Neural cell (in vitro differentiated cells): ENCODE data around the gene WWTR1.

Experiments
- CTCF ChIP-seq: fragments of 450-650 bp; IDR thresholded peaks from 2 replicates; pipeline ENCODE4 v1.5.1; 2014; ENCODE audit warnings: antibody characterized with exemption, mild to moderate bottlenecking, moderate library complexity; ENCODE audit not compliant: poor library complexity, severe bottlenecking
- EP300 ChIP-seq: fragments of 450-650 bp; conservative IDR thresholded peaks from 2 replicates; pipeline ENCODE4 v1.6.1; 2014; ENCODE audit warnings: antibody characterized with exemption, mild to moderate bottlenecking, moderate library complexity; ENCODE audit not compliant: poor library complexity, severe bottlenecking

DNA sequence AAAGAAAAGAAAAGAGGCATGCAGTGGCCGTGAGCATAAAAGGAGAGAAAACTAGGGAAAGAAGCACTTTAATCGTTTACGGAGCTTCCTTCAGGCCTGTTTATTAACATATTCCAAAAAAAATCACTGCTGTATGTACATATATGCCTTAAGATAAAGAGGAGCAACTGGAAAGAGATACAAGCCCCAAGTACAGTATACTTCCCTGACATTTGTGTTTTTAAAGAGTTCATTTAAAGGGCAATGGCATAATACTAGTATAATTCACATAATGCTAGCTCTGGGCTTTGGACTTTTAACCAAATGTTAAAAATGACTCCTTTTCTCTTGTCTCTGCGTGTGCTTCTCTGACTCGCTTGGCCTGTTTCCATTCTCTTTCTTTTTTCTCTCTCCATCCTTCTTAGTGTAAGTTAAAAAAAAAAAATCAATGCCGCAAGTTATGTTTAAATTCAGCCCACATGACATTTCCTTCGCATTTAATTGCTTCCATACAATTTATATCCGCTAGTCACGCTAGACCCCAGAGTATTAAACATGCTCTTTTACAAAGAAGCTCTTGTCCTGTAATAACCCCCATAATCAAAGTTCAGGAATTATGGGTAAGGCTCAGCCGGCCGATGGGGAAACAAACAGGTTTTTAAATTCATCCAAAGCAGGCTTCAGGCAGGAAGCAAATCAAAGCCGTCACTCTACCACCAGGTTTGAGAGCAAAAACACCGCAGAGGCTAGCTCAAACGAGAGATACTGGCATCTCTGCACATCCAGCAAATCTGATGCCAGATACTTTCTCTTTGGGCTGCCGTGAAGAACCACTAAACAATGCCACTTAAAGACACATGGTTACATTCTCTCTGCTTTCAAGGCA lies 19.4 kb downstream of the WWTR1 start:
- TF ChIP-seq CTCF (no peak), EP300 (no peak)
